HG02642 (cell line): ENCODE data around the gene PLCD3.

Source experiments
- ATAC-seq: cut with Tn5 transposase; IDR thresholded peaks from one replicate; pipeline ENCODE4 v1.9.1; 2021; ENCODE audit warnings: mild to moderate bottlenecking; ENCODE audit not compliant: unreplicated experiment, poor library complexity

PLCD3 gene

GRCh38 chr17:45087504-45087975, 44.8 kb downstream of the PLCD3 start:
- ATAC-seq: no peak

GRCh38 chr17:45086865-45087503, 45.3 kb downstream of the PLCD3 start:
- no peak for ATAC-seq

- no peak for ATAC-seq
Observed at GRCh38 chr17:45086391-45086790, 45.9 kb downstream of the PLCD3 start.

- ATAC-seq: no peak
Observed at GRCh38 chr17:45081047-45081703, 51.1 kb downstream of the PLCD3 start.

GRCh38 chr17:45077643-45078042, 54.7 kb downstream of the PLCD3 start:
- no peak for ATAC-seq

GRCh38 chr17:45073414-45074070, 58.8 kb downstream of the PLCD3 start:
- no peak for ATAC-seq

- no peak for ATAC-seq
Observed at GRCh38 chr17:45070809-45071208, 61.5 kb downstream of the PLCD3 start.

- no peak for ATAC-seq
Observed at GRCh38 chr17:45070001-45070400, 62.3 kb downstream of the PLCD3 start.

GRCh38 chr17:45067637-45068036, 64.7 kb downstream of the PLCD3 start:
- no peak for ATAC-seq

- ATAC-seq: no peak
Observed at GRCh38 chr17:45063198-45063597, 69.1 kb downstream of the PLCD3 start.

GRCh38 chr17:45061606-45062205, 70.6 kb downstream of the PLCD3 start:
- ATAC-seq: no peak

- ATAC-seq: peak; percentile 91
Observed at GRCh38 chr17:45060797-45061605, 71.3 kb downstream of the PLCD3 start, which contains the start of gene NMT1. TSS of gene NMT1 (plus strand) at chr17:45061317. CDS start at chr17:45061330, 13 bp downstream.

- ATAC-seq: no peak
Observed at GRCh38 chr17:45060382-45060796, 71.9 kb downstream of the PLCD3 start.
